Osteoblast (primary cell): ENCODE measurements around the gene OIT3. TPM values are rescaled to one million over a fixed set of nuclear protein-coding genes. Genes with fewer than 3 reads are reported as not detected.

ENCODE experiments used
- DNase-seq: peaks from one replicate; pipeline ENCODE4 v3.0.0; 2011; ENCODE audit warnings: low spot score, mixed read lengths; ENCODE audit not compliant: insufficient read length; ENCODE audit errors: missing footprints
- H2AFZ ChIP-seq: 2 replicates; pipeline ENCODE4 v1.6.0; 2011; ENCODE audit warnings: mild to moderate bottlenecking, low read length
- H3K27ac ChIP-seq: 2 replicates; pipeline ENCODE4 v1.5.1; 2011; ENCODE audit warnings: mild to moderate bottlenecking, low read depth, low read length, moderate library complexity
- H3K27me3 ChIP-seq: 2 replicates; pipeline ENCODE4 v1.6.0; 2012; ENCODE audit warnings: mild to moderate bottlenecking, control low read depth, inconsistent platforms, low read length, moderate library complexity; ENCODE audit not compliant: insufficient read depth
- H3K36me3 ChIP-seq: 2 replicates; pipeline ENCODE4 v1.5.1; 2011; ENCODE audit warnings: mild to moderate bottlenecking, low read length, control low read depth, moderate library complexity; ENCODE audit not compliant: insufficient read depth
- H3K4me1 ChIP-seq: 2 replicates; pipeline ENCODE4 v1.5.1; 2011; ENCODE audit warnings: mild to moderate bottlenecking, low read length, control low read depth, moderate library complexity; ENCODE audit not compliant: insufficient read depth
- H3K4me2 ChIP-seq: 2 replicates; pipeline ENCODE4 v1.6.0; 2011; ENCODE audit warnings: mild to moderate bottlenecking, low read length; ENCODE audit not compliant: insufficient read depth
- H3K4me3 ChIP-seq: fragments of 200-600 bp; sonication (generic); 3 replicates; pipeline ENCODE4 v1.5.1; 2012; ENCODE audit warnings: mild to moderate bottlenecking, low read length, inconsistent platforms; ENCODE audit not compliant: insufficient read depth
- H3K79me2 ChIP-seq: 2 replicates; pipeline ENCODE4 v1.6.0; 2012; ENCODE audit warnings: mild to moderate bottlenecking, low read length, control low read depth, inconsistent platforms; ENCODE audit not compliant: insufficient read depth
- H3K9me3 ChIP-seq: 2 replicates; pipeline ENCODE4 v1.5.1; 2011; ENCODE audit warnings: low read depth, low read length, control low read depth
- H4K20me1 ChIP-seq: 2 replicates; pipeline ENCODE4 v1.6.0; 2012; ENCODE audit warnings: mild to moderate bottlenecking, low read length, control low read depth; ENCODE audit not compliant: insufficient read depth
- CTCF ChIP-seq: IDR thresholded peaks from 2 replicates; pipeline ENCODE4 v1.5.1; 2011; ENCODE audit warnings: mild to moderate bottlenecking, low read depth, low read length, moderate library complexity; ENCODE audit errors: extremely low read depth
- total RNA-seq: library from RNA; depleted of rRNA; stranded (reverse); fragments of >200 nt; gene quantifications from 2 replicates; pipeline ENCODE4 v1.2.3, GENCODE V29; 2012

The OIT3 gene
- total RNA-seq, 1 donor, result under 0.01 TPM

GRCh38 chr10:72956001-72956400, 62.5 kb downstream of the OIT3 start:
- TF ChIP-seq CTCF, result no peak
- Histone ChIP-seq H2AFZ (no peak overlapping the region), H3K27ac (no peak overlapping the region), H3K4me2 (no peak overlapping the region), H3K4me1 (no peaks in the 10 kb centered on the region), H3K79me2 (no peaks in the 10 kb centered on the region), H3K36me3 (no peaks in the 10 kb centered on the region), H4K20me1 (no peaks in the 10 kb centered on the region), H3K9me3 (no peaks in the 10 kb centered on the region), H3K27me3 (peaks cover 4% of the 10 kb centered on the region), H3K4me3 (no peak overlapping the region)
- DNase-seq, result no peak

- Histone ChIP-seq H4K20me1 (no peaks in the 10 kb centered on the region), H3K4me1 (no peaks in the 10 kb centered on the region), H3K79me2 (no peaks in the 10 kb centered on the region), H3K36me3 (no peaks in the 10 kb centered on the region), H3K27me3 (no peaks in the 10 kb centered on the region), H3K4me3 (no peak overlapping the region), H3K9me3 (peaks cover 4% of the 10 kb centered on the region), H3K4me2 (no peak overlapping the region), H2AFZ (no peak overlapping the region), H3K27ac (no peak overlapping the region)
- DNase-seq, result no peak
- TF ChIP-seq CTCF, result no peak
These were observed 83.3 kb downstream of the OIT3 start for GRCh38 chr10:72976886-72977285.

DNA sequence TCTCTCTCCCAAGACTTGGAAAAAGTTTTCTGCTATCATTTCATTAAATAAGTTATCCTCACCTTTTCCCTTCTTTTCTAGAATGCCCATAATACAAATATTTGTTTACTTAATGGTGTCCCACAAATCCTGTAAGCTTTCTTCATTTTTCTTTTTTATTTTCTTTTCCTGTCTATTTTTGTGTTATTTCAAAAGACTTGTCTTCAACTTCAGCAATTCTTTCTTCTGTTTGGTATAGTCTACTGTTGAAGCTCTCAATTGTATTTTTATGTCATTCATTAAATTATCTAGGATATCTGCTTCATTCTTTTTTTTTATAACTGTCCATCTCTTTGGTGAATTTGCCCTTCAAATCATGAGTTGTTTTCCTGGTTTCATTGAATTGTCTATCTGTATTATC, 86.2 kb downstream of the OIT3 start:
- Histone ChIP-seq H3K4me1 (no peaks in the 10 kb centered on the region), H3K4me3 (no peak overlapping the region), H2AFZ (no peak overlapping the region), H3K4me2 (no peak overlapping the region), H4K20me1 (no peaks in the 10 kb centered on the region), H3K27me3 (no peaks in the 10 kb centered on the region), H3K27ac (no peak overlapping the region), H3K79me2 (no peaks in the 10 kb centered on the region), H3K9me3 (peaks cover 4% of the 10 kb centered on the region), H3K36me3 (no peaks in the 10 kb centered on the region)
- TF ChIP-seq CTCF, result no peak
- no peak for DNase-seq

DNA sequence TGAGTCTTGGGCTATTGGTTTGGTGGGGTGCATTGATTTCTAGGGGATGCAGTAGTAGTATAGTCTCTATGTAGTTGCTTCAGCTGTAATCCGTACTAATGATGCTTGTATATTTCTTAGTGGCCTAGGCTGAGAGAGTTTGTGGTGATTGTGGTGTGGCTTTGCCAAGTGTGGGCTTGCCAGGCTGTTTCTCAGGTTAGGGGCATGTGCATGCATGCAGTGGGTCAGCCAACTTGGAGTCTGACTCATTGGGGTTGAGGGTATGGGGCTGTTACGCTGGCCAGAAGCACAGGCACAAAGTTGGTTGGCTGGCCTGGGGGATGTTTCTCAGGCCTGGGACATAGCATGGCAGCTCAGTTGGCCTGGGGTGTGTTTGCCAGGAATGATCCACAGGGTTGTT, 86.8 kb downstream of the OIT3 start:
- no peak for DNase-seq
- Histone ChIP-seq H2AFZ (no peak overlapping the region), H3K4me1 (no peaks in the 10 kb centered on the region), H3K27me3 (no peaks in the 10 kb centered on the region), H3K36me3 (no peaks in the 10 kb centered on the region), H3K9me3 (peaks cover 2% of the 10 kb centered on the region), H3K4me2 (no peak overlapping the region), H3K27ac (no peak overlapping the region), H3K4me3 (no peak overlapping the region), H3K79me2 (no peaks in the 10 kb centered on the region), H4K20me1 (no peaks in the 10 kb centered on the region)
- no peak for TF ChIP-seq CTCF
